Tibial nerve (tissue), 4 donors: ENCODE results near the gene AMBRA1.

ENCODE experiments used
- CTCF ChIP-seq, 5 experiments: fragments of 200-600 bp in 3 of 5; fragments of 450-650 bp in 2 of 5; sonication (generic) in 3 of 5; IDR thresholded peaks; one replicate each; pipeline ENCODE4 v1.5.1; 2016 to 2019; ENCODE audit warnings: antibody characterized with exemption in 5 of 5, mild to moderate bottlenecking in 3 of 5, moderate library complexity in 2 of 5
- EP300 ChIP-seq, 2 donors: sonication (generic); formaldehyde crosslinking; IDR thresholded peaks; one replicate each; pipeline ENCODE4 v1.6.1; 2017; ENCODE audit warnings: antibody characterized with exemption in 2 of 2, mild to moderate bottlenecking in 1 of 2
- POLR2A ChIP-seq, 2 donors: fragments of 450-650 bp; IDR thresholded peaks; one replicate each; pipeline ENCODE4 v1.6.1; 2017; ENCODE audit warnings: antibody characterized with exemption in 2 of 2, mild to moderate bottlenecking in 2 of 2, moderate library complexity in 2 of 2

- TF ChIP-seq CTCF (IDR thresholded peaks at IDR 0.05), result no peak
- TF ChIP-seq EP300 (IDR thresholded peaks at IDR 0.05), result no peak
- TF ChIP-seq POLR2A (IDR thresholded peaks at IDR 0.05), result no peak
These were observed 72.7 kb downstream of the AMBRA1 start for GRCh38 chr11:46520971-46521745.
